Mucosa of rectum (tissue), 2 donors: ENCODE measurements around the gene PDE4B.

Experiments used
- H3K27ac ChIP-seq, 2 donors: one replicate each; pipeline ENCODE4 v1.7.0; 2013; ENCODE audit warnings: inconsistent platforms in 2 of 2, low read depth in 2 of 2, low read length in 2 of 2
- H3K27me3 ChIP-seq, 2 donors: one replicate each; pipeline ENCODE4 v1.7.0; 2013; ENCODE audit warnings: low read length in 2 of 2; ENCODE audit not compliant: control insufficient read depth in 2 of 2, insufficient read depth in 2 of 2
- H3K36me3 ChIP-seq, 2 donors: one replicate each; pipeline ENCODE4 v1.7.0; 2013; ENCODE audit warnings: low read length in 2 of 2; ENCODE audit not compliant: control insufficient read depth in 2 of 2, insufficient read depth in 2 of 2
- H3K4me1 ChIP-seq, 2 donors: one replicate each; pipeline ENCODE4 v1.7.0; 2013; ENCODE audit warnings: low read length in 2 of 2, mild to moderate bottlenecking in 1 of 2; ENCODE audit not compliant: control insufficient read depth in 2 of 2, insufficient read depth in 2 of 2
- H3K4me3 ChIP-seq, 2 donors: one replicate each; pipeline ENCODE4 v1.7.0; 2013; ENCODE audit warnings: low read length in 2 of 2
- H3K9ac ChIP-seq, 2 donors: one replicate each; pipeline ENCODE4 v1.7.0; 2013; ENCODE audit warnings: low read length in 2 of 2, low read depth in 1 of 2, mild to moderate bottlenecking in 1 of 2
- H3K9me3 ChIP-seq, 2 donors: one replicate each; pipeline ENCODE4 v1.7.0; 2013; ENCODE audit warnings: low read length in 2 of 2; ENCODE audit not compliant: control insufficient read depth in 2 of 2
- donor health status: healthy.
- donor health status: Normal muscosa, but diverticular disease.

Gene PDE4B

DNA sequence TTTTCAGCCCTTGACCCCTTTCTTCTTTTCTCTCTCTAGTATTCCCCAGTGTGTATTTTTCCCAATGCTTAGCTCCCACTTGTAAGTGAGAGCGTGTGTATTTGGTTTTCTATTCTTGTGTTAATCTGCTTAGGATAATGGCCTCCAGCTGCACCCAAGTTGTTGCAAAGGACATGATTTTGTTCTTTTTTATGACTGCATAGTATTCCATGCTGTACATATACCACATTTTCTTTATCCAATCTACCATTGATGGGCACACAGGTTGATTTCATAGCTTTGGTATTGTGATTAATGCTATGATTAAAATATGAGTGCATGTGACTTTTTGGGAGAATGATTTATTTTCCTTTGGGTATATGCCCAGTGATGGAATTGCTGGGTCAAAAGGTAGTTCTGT, 104.8 kb downstream of the PDE4B start:
- H3K9me3 ChIP-seq = no peaks in the 10 kb centered on the region
- no peaks in the 10 kb centered on the region for H3K27me3 ChIP-seq
- H3K9ac ChIP-seq = no peak overlapping the region
- no peak overlapping the region for H3K4me3 ChIP-seq
- no peaks in the 10 kb centered on the region for H3K4me1 ChIP-seq
- H3K27ac ChIP-seq = no peak overlapping the region
- H3K36me3 ChIP-seq = no peaks in the 10 kb centered on the region

DNA sequence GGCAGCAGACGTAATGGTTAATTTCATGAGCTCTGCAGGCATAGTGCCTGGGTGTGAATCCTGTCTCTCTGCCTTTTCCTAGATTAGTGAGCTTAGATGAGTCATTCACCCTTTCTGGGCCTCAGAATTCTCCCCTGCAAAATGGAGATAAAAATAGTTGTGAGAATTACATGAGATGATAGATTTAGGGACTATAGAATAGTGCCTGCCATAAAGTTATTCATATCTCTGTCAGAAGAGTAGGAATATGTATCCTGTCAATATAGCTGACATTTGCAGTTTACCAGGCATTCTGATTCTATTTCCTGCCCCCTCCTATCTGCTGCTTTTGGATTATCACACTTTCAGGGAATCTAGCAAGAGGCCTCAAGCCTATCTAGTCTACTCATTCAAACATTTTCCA, 112.0 kb downstream of the PDE4B start:
- H3K9ac ChIP-seq = no peak overlapping the region
- no peak overlapping the region for H3K4me3 ChIP-seq
- H3K9me3 ChIP-seq = no peaks in the 10 kb centered on the region
- H3K27me3 ChIP-seq = no peaks in the 10 kb centered on the region
- no peak overlapping the region for H3K27ac ChIP-seq
- H3K4me1 ChIP-seq = no peaks in the 10 kb centered on the region
- no peaks in the 10 kb centered on the region for H3K36me3 ChIP-seq

DNA sequence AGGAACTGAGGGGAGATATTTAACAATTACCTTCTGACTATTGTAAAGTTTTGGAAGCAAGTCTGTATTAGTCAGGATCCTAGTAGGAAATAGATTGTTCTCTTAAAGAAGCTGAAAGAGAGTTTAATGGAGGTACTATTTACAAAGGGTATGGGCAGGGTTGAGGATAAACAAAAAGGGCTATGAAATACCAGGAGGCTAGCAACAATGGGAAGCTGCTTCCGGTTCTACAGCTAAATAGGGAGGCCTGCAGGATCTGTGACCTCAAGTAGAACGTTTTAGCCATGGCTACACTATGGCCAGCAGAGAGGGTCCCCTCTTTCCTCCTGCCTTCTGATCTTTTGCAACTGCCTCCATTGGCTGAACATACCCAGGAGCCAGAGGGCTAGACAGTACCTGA, 117.7 kb downstream of the PDE4B start:
- no peaks in the 10 kb centered on the region for H3K9me3 ChIP-seq
- no peaks in the 10 kb centered on the region for H3K27me3 ChIP-seq
- no peak overlapping the region for H3K4me3 ChIP-seq
- H3K36me3 ChIP-seq = no peaks in the 10 kb centered on the region
- no peaks in the 10 kb centered on the region for H3K4me1 ChIP-seq
- no peak overlapping the region for H3K9ac ChIP-seq
- no peak overlapping the region for H3K27ac ChIP-seq

DNA sequence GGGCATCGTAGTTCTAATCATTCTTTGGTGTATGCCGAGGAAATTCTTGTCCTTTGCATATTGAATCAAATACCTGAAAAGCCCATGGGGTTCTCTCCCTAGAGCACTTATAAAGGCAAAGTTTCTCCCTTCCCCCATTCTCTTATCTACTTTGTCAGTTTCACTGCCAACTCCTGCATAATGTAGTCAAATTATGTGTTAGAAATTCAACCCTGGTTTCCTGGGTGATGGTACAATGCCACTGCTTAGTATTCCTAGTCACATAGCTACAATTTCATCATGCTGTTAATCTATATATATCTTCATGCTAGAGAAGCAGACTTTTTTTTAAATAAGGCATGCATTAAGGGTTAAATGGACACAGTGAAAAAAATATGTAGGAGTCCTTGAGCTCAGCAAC, 119.0 kb downstream of the PDE4B start:
- Histone ChIP-seq H3K27me3 (no peaks in the 10 kb centered on the region), H3K4me3 (no peak overlapping the region), H3K36me3 (no peaks in the 10 kb centered on the region), H3K9ac (no peak overlapping the region), H3K4me1 (no peaks in the 10 kb centered on the region), H3K27ac (no peak overlapping the region), H3K9me3 (no peaks in the 10 kb centered on the region)

DNA sequence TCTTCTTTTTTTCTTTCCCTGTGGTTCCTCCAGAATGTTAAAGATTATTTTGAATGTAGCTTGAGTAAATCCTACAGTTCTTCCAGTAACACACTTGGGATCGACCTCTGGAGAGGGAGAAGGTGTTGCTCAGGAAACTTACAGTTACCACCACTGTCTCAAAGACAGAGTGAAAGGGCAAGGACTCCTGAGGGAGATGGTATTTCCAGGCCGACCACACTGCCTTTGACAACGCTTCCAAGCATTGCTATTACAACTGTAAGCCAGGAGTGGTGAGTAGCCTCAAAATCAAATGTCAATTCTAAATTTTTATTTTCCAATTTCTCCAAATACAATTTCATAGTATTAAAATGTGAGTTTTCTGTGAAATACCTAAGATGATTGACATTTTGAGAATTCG, 125.9 kb downstream of the PDE4B start:
- Histone ChIP-seq H3K27me3 (no peaks in the 10 kb centered on the region), H3K36me3 (no peaks in the 10 kb centered on the region), H3K4me1 (no peaks in the 10 kb centered on the region), H3K9ac (no peak overlapping the region), H3K4me3 (no peak overlapping the region), H3K27ac (no peak overlapping the region), H3K9me3 (no peaks in the 10 kb centered on the region)

DNA sequence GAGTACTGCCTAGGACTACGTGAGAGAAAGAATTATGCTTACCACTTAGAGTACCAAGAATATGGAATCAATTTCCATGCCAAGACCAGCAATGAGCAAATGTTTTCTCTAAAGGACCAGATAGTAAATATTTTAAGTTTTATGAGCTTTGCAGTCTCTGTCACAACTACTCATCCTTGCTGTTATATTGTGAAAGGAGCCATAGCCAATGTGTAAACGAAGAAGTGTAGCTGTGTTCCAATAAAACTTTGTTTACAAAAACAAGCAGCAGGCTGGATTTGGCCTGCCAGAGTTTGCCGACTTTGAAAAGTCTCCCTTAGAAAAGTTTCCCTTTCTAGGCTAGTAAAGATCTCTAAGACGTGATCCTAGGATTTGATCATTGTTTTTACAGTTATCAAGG, 128.8 kb downstream of the PDE4B start:
- H3K4me3 ChIP-seq = no peak overlapping the region
- H3K9ac ChIP-seq = no peak overlapping the region
- no peaks in the 10 kb centered on the region for H3K4me1 ChIP-seq
- H3K27ac ChIP-seq = no peak overlapping the region
- H3K9me3 ChIP-seq = no peaks in the 10 kb centered on the region
- H3K27me3 ChIP-seq = no peaks in the 10 kb centered on the region
- no peaks in the 10 kb centered on the region for H3K36me3 ChIP-seq

- Histone ChIP-seq H3K27ac (no peak overlapping the region), H3K9ac (no peak overlapping the region), H3K4me1 (no peaks in the 10 kb centered on the region), H3K4me3 (no peak overlapping the region), H3K9me3 (no peaks in the 10 kb centered on the region), H3K27me3 (no peaks in the 10 kb centered on the region), H3K36me3 (no peaks in the 10 kb centered on the region)
Measured at GRCh38 chr1:65924471-65924870, 131.8 kb downstream of the PDE4B start.

GRCh38 chr1:65938506-65938905, 145.8 kb downstream of the PDE4B start:
- Histone ChIP-seq H3K4me1 (no peaks in the 10 kb centered on the region), H3K27me3 (no peaks in the 10 kb centered on the region)

DNA sequence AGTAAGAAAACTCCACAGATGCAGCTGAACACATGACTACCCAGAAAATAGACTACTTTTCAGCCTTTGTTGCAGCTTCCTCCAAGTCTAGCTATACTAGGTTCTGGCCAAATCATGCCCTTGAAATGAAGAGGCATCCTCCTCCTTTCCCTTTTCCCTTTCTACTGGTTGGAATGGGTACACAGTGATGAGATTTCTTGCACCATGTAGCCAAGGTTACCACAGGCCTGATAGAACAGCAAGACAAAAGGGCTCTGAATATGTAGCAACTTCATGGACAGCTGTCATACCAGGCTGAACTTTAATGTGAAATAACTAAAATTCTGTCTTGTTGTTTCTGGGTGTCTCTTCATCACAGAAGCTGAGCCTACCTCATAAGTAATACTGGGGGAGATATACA, 146.5 kb downstream of the PDE4B start:
- Histone ChIP-seq H3K4me1 (no peaks in the 10 kb centered on the region), H3K4me3 (no peak overlapping the region), H3K36me3 (no peaks in the 10 kb centered on the region), H3K9me3 (no peaks in the 10 kb centered on the region), H3K9ac (no peak overlapping the region), H3K27ac (no peak overlapping the region), H3K27me3 (no peaks in the 10 kb centered on the region)

More at GRCh38 chr1:65938506-65938905, 145.8 kb downstream of the PDE4B start:
- H3K36me3 ChIP-seq = no peaks in the 10 kb centered on the region
- no peaks in the 10 kb centered on the region for H3K9me3 ChIP-seq
- no peak overlapping the region for H3K9ac ChIP-seq
- H3K27ac ChIP-seq = no peak overlapping the region
- no peak overlapping the region for H3K4me3 ChIP-seq

- Histone ChIP-seq H3K4me3 (no peak overlapping the region), H3K4me1 (no peaks in the 10 kb centered on the region), H3K36me3 (no peaks in the 10 kb centered on the region), H3K27me3 (no peaks in the 10 kb centered on the region), H3K9me3 (no peaks in the 10 kb centered on the region), H3K27ac (no peak overlapping the region), H3K9ac (no peak overlapping the region)
Measured at GRCh38 chr1:65939636-65940035, 146.9 kb downstream of the PDE4B start.

DNA sequence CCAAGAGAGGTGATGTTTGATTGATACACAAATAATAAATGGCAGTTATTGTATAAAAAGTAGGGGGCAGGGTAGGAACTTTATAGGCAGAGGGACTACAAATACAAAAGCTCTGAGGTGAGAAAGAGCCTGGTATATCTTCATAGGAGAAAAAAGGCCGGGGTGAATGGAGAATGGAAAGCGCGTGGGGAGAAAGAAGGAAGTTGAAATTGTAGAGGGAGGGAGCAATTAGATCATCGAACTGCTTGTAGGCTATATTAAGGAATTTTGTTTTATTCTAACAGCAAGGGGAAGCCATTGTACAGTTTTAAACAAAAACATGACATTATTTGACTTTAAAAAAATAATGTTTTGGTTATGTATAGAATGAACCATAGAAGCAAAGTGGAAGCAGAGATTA, 147.4 kb downstream of the PDE4B start:
- H3K36me3 ChIP-seq = no peaks in the 10 kb centered on the region
- H3K27me3 ChIP-seq = no peaks in the 10 kb centered on the region
- H3K9ac ChIP-seq = no peak overlapping the region
- H3K9me3 ChIP-seq = no peaks in the 10 kb centered on the region
- no peak overlapping the region for H3K4me3 ChIP-seq
- no peak overlapping the region for H3K27ac ChIP-seq
- H3K4me1 ChIP-seq = no peaks in the 10 kb centered on the region
